ENCODE results near the gene REXO5.

Gene REXO5

DNA sequence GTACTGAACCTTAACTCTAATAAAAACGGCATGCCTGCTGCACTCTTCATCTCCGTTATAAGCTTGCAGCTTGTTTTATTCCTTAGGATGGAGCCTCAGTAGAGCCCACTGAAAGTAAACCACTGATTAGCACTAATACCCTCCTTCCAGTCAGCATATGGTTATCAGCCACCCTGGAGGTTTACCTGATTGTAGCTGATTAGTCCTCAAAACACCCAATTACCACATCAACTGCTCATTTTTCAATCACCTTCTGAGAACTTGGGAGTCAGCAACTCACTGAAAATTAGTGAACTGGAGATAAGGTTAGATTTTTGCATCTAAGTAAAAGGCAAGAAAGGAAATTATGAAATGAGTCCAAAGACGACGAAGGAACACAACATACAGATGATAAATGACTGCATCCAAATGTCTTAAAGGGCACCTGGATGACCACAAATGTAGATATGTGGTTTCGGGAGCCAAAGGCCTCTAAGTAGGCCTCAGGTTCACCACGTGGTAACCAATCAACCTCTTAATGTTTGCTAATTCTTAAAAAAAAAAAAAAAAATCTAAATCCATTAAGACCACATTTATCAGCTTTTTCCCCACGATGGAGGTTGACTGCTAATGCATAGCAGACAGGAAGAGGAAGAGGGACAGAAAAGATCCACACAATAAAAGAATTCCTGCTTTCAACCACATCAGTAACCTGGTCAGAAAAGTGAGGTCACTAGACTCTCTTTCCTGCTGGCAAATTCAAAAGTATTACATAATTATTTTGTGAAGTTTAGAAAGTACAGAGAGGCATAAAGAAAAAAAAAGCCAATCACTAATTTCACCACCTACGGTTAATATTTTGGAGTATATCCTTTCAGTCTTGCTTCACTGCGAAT lies 65.9 kb downstream of the REXO5 start:
- no peak for DNase-seq (ENCODE audit: low read depth in 3 of 3)

DNA sequence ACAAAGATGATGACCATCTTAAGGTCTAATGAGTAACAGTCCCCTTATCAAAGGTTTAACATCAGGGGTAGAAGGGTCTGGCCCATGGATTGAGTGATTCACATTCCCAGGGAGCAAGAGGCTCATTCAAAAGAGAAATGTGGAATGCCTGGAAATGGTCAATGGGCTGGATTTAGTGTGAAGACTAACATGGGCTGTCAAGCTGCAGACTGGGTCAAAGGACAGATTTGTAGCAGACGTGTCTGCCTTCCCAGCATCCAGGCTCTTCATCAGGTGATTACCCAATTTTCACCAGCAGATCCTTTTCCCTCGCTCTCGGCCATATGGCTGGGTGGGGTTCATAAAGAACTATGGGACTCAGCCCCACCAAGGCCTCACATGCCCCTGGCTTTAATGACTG lies 67.0 kb downstream of the REXO5 start:
- no peak for DNase-seq (ENCODE audit: low read depth in 3 of 3)

DNA sequence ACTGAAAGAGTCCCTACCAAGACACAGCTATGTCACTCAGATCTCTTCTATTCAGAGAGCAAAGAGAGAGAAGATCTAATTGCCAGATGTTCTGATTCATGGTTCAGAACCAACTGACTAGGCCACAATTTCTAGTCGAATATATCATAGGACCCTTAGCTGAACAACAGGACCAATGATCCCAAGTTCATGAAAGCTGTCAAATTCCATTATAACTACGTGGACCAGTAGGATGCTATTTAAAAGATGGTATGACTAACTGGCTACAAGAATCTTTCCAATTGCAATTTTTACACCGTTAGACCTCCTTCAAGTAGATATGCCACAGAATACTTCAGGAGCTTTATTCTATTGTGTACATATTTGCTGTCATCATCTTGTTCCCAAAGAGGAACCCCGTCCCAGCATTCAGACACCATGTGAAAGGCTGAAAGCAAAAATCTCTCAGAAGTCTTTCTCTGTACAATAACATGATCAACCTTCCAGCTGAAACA lies 67.8 kb downstream of the REXO5 start:
- DNase-seq (ENCODE audit: low read depth in 3 of 3): no peak

DNA sequence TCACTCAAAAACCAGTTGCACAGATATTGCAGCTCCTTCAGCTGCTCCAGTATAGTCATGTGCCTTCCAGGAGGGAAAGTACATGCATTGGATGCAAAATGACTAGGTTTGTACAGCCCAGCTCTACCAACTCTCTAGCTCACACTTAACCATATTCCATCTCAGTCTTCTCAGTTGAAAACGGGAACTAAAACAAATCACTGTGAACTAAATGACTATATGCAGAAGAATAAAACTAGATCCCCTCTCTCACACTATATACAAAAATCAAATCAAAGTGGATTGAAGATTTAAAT lies 69.0 kb downstream of the REXO5 start:
- no peak for DNase-seq (ENCODE audit: low read depth in 3 of 3)

DNA sequence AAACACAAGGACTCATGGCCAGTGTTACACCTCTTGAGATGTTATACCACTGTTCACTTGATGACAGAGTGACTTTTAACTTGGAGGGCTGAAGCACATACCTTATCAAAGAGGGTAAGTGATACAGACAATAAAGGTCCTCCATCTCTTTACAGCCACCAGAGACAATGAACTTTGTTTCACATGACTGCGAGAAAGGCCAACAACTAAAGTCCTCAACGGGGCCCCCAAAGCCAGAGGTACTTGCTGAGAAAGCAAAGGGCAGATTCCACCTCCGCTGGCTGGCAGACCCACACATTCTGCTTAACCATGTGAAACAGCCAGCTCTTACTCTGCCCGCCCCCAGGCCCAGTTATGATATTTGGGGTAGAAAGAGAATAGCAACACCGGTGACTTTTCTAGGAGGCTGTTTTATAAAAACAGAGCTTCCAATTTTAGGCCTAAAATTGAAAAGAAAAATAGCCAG lies 72.4 kb downstream of the REXO5 start:
- DNase-seq (ENCODE audit: low read depth in 3 of 3): no peak

DNA sequence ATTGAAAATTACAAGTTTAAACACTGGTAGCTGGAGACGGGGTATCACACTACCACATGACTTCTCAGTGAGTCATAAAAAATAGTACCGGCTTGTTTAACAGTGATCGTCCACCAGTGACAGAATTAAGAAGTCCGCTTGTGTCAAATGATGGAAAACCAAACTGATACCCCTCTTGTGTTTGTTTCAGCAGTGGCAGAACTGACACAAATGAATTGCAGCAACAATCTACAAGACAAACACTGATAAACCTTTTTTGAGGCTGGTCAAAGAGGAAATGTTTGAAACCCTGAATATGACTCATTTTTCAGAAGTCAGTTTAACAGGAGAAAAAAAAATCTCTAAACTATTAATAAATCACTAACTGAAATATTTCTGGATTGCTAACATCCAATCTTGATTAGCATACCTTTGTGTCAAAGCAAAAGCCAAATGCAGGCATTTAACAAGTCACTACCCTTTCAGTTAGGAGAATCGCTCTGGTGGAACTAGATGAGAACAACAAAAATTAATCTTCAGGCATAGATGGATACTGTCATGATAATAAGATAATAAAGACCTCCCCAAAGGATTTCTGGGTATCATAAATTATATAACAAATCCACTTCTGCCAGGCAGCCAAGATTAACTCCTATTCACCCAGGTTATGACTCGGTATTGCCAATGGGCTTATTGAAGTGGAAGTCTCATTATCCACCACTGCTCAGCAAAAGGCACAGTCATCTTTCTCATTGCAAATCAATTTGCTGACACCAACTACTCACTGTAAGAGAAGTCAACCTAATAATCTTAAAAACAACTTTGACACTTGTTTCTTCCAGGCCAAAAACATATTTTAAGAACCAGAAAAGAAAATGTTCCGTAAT lies 73.1 kb downstream of the REXO5 start:
- DNase-seq (ENCODE audit: low read depth in 3 of 3): no peak

DNA sequence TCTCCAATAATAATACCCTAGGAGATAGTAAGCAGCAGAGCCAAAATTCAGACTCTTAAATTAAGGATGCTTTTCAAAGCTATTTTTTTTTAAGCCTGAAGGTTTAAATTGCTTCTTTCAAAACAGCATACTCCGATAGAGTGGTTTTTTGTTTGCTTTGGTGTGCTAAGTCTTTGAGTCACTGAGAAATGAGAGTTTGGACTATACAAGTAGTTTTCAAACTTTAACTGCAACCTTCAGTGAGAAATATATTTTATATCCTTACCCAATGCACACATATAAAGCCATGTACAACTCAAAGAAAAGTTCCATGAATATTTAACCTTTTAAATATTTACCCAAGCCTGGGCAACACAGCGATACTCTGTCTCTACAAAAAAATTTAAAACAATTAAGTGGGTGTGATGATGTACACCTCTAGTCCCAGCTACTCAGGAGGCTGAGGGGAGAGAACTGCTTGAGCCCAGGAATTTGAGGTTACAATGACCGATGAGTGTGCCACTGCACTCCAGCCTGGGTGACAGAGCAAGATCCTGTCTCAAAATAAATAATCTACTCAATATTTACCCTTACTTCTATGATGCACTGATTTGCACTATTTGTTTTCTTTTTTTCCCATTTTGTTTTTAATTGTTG lies 74.7 kb downstream of the REXO5 start:
- no peak for DNase-seq (ENCODE audit: low read depth in 3 of 3)

DNA sequence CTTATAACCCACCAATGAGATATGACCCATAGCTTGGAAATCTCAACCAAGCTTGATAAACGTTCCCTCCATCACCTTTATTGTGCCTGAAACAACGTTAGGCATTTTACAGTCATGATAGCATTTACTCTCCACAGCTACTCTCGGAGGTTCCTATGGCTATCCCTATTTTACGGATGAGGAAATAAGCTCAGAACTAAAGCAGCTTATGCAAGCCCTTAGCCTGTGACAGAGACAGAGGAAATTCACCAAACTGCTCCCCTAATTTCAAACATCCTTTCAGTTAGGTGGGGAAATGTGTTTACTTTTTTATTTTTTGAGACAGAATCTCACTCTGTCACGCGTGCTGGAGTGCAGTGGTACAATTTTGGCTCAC lies 75.2 kb downstream of the REXO5 start:
- DNase-seq (ENCODE audit: low read depth in 3 of 3): no peak

DNA sequence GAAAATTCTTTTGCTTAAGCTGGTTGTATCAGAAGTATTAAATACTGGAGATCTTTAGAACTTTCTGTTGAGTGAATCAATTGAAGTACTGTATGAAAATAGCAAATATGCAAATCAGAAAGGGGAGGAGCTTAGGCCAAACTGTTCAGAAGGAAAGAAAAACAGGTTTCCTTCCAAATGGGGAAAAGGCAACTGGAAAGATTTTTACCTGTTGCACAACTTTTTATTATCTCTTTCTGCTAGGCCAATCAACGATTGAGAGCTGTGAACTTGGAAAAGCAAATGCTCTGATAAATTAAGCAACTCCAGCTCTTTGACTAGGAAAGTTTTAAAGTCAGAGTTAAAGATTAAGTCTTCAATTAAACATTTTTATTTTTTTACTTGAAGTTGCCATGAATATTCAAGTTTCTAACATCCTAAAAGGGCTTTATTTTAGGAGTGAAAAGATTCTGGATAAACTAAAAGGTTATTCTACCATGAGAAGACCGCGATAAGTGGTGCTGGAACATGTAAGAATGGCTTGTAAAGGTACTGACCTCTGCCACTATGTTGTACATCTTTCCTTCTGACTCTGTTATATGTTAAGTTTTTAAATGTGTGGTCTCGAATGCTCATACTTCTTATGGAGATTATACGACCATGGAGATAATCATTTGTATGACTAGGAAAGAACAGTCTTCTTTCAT lies 77.4 kb downstream of the REXO5 start:
- DNase-seq (ENCODE audit: low read depth in 3 of 3): no peak

DNA sequence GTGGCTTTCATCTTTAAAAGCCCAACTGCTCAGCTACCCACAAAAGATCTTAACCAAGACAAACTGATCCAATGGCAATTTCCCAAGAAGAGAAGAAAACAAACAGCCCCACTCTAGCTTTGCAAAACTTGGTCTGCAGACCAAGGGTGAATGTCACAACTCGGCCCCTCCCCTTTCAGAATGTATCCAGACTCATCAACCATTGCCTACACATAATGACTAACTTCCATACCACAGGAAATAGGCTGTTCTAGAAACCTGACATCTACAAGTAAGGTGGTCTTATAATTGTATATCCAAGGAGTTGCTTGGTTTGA lies 77.9 kb downstream of the REXO5 start:
- no peak for DNase-seq (ENCODE audit: low read depth in 3 of 3)

DNA sequence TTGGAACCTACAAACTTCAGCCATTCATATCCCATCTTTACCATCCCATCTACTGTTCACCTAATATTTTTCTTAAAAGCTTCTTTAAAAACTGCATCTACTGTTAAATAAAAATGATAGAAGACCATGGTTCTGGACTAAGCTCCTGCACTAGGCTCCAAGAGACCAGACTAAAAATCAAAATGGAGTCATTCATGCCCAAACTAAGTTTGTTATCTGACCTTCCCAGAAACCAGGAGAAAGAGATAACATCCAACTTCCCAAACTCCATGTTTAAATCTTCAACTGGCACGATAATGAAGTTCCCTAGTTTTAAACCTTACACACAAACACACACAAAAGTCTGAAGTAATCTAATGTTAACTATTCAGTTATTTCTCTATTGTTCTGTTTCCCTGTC lies 80.0 kb downstream of the REXO5 start:
- no peak for DNase-seq (ENCODE audit: low read depth in 3 of 3)

DNA sequence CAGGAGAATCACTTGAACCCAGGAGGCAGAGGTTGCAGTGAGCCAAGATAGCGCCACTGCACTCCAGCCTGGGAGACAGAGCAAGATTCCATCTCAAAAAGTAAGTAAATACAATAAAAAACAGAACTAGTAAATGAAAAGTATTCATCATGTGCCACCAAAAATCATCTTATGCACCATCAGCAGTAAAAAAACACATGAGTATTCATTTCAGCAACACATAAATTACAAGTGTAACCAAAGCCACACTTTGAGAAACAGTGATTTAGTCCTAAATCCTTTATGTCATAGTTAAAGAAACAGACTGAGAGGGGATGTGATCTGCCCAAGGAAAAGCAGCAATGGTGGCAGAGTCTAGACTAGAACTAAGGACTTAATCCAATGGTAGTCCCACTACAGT lies 80.9 kb downstream of the REXO5 start:
- DNase-seq (ENCODE audit: low read depth in 3 of 3): no peak

DNA sequence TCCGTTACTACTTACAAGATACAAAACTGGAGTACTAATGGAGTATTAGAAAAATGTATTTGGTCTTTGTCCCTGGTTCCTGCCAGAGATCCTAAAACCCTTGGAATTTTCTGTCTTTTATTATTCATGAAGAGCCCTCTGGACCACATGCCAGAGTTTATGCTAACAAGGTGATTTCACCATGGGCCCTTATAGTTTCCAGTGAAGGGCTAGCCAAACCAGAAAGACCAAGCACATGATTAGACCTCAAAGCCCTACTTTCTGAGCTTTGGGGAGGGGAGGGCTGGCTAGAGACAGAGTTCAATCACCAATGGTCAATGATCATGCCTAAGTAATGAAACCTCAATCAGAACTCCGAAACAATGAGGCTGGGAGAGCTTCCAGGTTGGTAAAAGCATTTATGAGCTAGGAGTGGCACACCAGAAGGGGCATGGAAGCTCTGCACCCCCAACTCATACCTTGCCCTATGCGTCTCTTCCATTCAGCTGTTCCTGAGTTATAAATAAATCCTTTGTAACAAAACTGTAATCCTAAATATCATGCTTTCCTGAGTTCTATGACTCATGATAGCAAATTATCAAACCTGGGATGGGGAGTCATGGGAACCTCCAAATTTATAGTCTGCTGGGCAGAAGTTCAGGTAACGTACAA lies 83.4 kb downstream of the REXO5 start:
- DNase-seq (ENCODE audit: low read depth in 3 of 3): no peak

DNA sequence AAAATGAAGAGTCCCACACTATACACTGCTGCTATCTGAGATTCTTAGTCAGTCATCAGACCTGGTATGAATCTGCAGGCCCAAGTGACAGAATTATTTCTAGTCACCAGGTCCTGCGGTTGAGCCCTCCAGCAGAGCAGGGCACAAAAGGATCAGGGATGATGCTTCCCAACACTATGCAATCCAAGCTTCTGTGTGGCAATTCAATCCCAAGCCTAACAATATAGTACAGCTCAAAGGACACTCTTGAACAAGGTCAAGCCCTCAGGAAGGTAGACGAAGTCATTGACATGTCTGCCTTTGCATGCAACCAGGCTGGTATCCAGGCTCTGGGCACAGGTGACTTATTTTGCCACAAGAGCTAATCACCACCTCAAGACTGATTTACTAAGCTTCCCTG lies 88.1 kb downstream of the REXO5 start:
- no peak for DNase-seq (ENCODE audit: low read depth in 3 of 3)

DNA sequence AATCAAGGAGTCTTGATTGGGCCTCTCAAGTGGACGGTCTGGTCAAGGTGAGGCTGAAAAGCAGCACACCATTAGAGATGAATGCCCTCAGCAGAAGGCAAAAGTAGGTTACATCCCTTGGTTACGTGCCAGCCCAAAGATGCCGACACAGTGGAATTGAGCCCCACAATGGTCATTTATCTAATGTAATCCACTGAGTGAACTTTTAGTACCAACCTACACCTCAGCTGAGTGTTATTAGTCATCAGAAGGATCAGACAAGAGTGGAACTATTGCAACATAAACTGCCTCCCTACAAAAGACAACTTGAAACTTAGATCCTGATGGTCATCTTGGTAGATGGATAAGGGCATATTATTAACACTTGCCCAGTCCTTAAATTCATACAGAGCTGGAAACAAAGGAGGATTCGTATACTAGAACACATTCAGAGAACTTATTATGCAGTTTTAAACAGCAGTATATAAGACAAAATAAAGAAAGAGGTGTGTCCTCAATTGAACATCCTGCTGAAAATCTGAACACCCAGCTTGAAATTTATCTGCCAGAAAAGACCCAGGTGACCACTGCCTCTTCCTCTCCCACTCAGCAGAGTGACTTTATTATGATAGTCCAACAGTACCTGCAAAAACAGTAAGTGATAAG lies 91.0 kb downstream of the REXO5 start:
- no peak for DNase-seq (ENCODE audit: low read depth in 3 of 3)

DNA sequence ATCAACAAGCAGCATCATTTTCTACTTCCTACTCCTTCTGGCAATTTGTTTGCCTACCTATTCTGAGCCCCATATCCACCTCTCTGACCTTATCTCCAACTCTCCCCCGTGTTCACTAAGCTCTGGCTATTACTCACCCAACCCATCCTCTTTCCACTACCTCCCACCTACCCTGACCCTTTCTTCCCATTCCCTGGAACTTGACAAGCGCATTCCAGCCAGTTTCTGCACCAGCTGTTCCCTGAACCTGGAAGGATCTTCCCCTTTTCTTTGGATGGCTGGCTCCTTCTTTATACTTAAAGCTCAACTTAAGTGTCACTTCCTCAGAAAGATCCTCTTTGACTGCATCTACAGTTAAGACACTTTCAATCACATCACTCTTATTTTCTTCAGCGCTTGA lies 91.6 kb downstream of the REXO5 start:
- DNase-seq (ENCODE audit: low read depth in 3 of 3): no peak

DNA sequence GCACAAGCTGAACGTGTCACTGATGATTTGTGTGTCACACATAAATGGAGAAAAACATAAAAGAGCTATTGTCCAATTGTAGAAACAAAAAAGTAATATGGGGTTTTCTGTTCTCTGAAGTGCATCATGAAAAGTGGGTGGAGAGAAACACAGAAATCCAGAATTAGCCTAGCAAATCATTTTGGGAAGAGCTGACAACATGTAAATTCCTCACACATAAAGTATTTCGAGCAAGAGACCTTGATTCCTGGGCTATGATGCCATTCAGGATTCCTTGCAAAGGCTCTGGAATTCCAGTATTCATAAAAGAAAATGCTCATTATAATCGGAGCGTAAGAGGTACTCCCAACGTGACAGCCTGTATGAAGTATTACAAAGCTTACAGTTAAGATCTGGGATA lies 92.7 kb downstream of the REXO5 start:
- DNase-seq (ENCODE audit: low read depth in 3 of 3): no peak

Data from stimulated activated CD4-positive, alpha-beta T cell treated with anti-CD3 and anti-CD28 coated beads, TNF-alpha, amount 100 ng/mL, for 4 hours (primary cell).